Muscle of back (tissue), 10 donors: ENCODE data around the gene CAPZA2. TPM values are rescaled to one million over a fixed set of nuclear protein-coding genes. Genes with fewer than 3 reads are reported as not detected.

Source experiments
- polyA plus RNA-seq, 10 donors: library from polyadenylated mRNA; unstranded; fragments of 120-200 nt; gene quantifications; one replicate each; pipeline ENCODE4 v1.2.1, GENCODE V29; 2013; ENCODE audit not compliant: insufficient read length in 10 of 10

The CAPZA2 gene
- polyA plus RNA-seq, 10 donors = 147 to 264 (median 216) TPM

Other genes with a start within 250 kb of the CAPZA2 start
- gene MET, start 190.4 kb upstream of the CAPZA2 start, polyA plus RNA-seq = 10 to 100 TPM in 7 of 10 donors, 1 to 10 TPM in 3; 8.5 to 17.2 (median 12.3) TPM
- gene ST7, start 90.9 kb downstream of the CAPZA2 start, polyA plus RNA-seq = 10 to 100 TPM; 13.8 to 23.3 (median 16.7) TPM